HEK293 (cell line): Measurements from ENCODE around the gene MYCN.
"Not testable (repeated sequence)": the region's sequence is repeated elsewhere in the genome, so short reads cannot be mapped to it uniquely, and the experiment has no call there.

Experiments used
- CTCF ChIA-PET: fragments of 350-600 bp; formaldehyde crosslinking; extraction: SDS; loops from one replicate; lab custom pipeline; 2021; ENCODE audit warnings: antibody characterized with exemption; lab: Yijun Ruan, JAX
- POLR2A ChIA-PET: fragments of 300-600 bp; formaldehyde crosslinking; extraction: SDS; loops from one replicate; lab custom pipeline; 2020; ENCODE audit warnings: antibody characterized with exemption, inconsistent platforms; lab: Yijun Ruan, JAX
- H3K27ac ChIP-seq: fragments of 200-500 bp; sonication (Bioruptor generic); 2 replicates; pipeline ENCODE4 v1.5.1; 2014; ENCODE audit warnings: low read depth, low read length, control low read depth, inconsistent platforms; ENCODE audit errors: extremely low read depth
- H3K36me3 ChIP-seq, 2 experiments: fragments of 200-500 bp in 1 of 2; sonication (Bioruptor generic) in 1 of 2; 1 replicate in 1 of 2; 2 replicates in 1 of 2; pipeline ENCODE4 v1.5.1; 2014 to 2017; ENCODE audit warnings: inconsistent platforms in 2 of 2, low read length in 2 of 2; ENCODE audit not compliant: control insufficient read depth in 2 of 2, insufficient read depth in 1 of 2
- H3K4me1 ChIP-seq: fragments of 200-500 bp; sonication (Bioruptor generic); 2 replicates; pipeline ENCODE4 v1.5.1; 2014; ENCODE audit warnings: mild to moderate bottlenecking, low read length, inconsistent platforms; ENCODE audit not compliant: control insufficient read depth, insufficient read depth
- H3K4me3 ChIP-seq: 2 replicates; pipeline ENCODE4 v1.5.1; 2011; ENCODE audit warnings: low read depth, mild to moderate bottlenecking, control low read depth, low read length, moderate library complexity
- H3K9me3 ChIP-seq: fragments of 200-500 bp; sonication (Bioruptor generic); 2 replicates; pipeline ENCODE4 v1.5.1; 2014; ENCODE audit warnings: low read depth, low read length, inconsistent platforms; ENCODE audit not compliant: control insufficient read depth, insufficient read depth
- KLF8 ChIP-seq: fragments of 450-650 bp; formaldehyde crosslinking; IDR thresholded peaks from 2 replicates; pipeline ENCODE4 v1.5.1; 2016; ENCODE audit warnings: missing biosample characterization, missing genetic modification characterization
- ZBTB17 ChIP-seq: fragments of 450-650 bp; formaldehyde crosslinking; IDR thresholded peaks from 2 replicates; pipeline ENCODE4 v1.5.1; 2016; ENCODE audit warnings: missing biosample characterization, missing genetic modification characterization
- ZNF157 ChIP-seq: fragments of 450-650 bp; formaldehyde crosslinking; IDR thresholded peaks from 2 replicates; pipeline ENCODE4 v1.5.1; 2016; ENCODE audit warnings: missing biosample characterization, missing genetic modification characterization
- ZNF324 ChIP-seq: fragments of 450-650 bp; formaldehyde crosslinking; IDR thresholded peaks from 2 replicates; pipeline ENCODE4 v1.5.1; 2016; ENCODE audit warnings: missing biosample characterization, missing genetic modification characterization
- ZNF341 ChIP-seq: fragments of 450-650 bp; formaldehyde crosslinking; IDR thresholded peaks from 2 replicates; pipeline ENCODE4; 2016; ENCODE audit warnings: low read depth, missing biosample characterization, missing genetic modification characterization
- ZNF354C ChIP-seq: fragments of 450-650 bp; formaldehyde crosslinking; IDR thresholded peaks from 2 replicates; pipeline ENCODE4 v1.5.1; 2016; ENCODE audit warnings: missing biosample characterization, missing genetic modification characterization, low read depth, borderline replicate concordance
- ZNF530 ChIP-seq: fragments of 450-650 bp; formaldehyde crosslinking; IDR thresholded peaks from 2 replicates; pipeline ENCODE4 v1.5.1; 2016; ENCODE audit warnings: low read depth, missing biosample characterization, missing genetic modification characterization
- ZNF624 ChIP-seq: fragments of 450-650 bp; formaldehyde crosslinking; IDR thresholded peaks from 2 replicates; pipeline ENCODE4 v1.5.1; 2017; ENCODE audit warnings: missing biosample characterization, missing genetic modification characterization
- ZNF677 ChIP-seq: fragments of 450-650 bp; IDR thresholded peaks from 2 replicates; pipeline ENCODE4 v1.5.0; 2018; ENCODE audit warnings: missing biosample characterization, mild to moderate bottlenecking, missing genetic modification characterization, moderate library complexity
- TF ChIP-seq, protein P1 (sequence below): fragments of 450-650 bp; formaldehyde crosslinking; IDR thresholded peaks from 2 replicates; pipeline ENCODE4 v1.5.1; 2016; ENCODE audit warnings: missing biosample characterization, missing genetic modification characterization
- TF ChIP-seq, protein P2 (sequence below): fragments of 450-650 bp; formaldehyde crosslinking; conservative IDR thresholded peaks from 2 replicates; pipeline ENCODE4 v1.5.1; 2016; ENCODE audit warnings: low read depth, missing biosample characterization, missing genetic modification characterization

Gene MYCN

DNA sequence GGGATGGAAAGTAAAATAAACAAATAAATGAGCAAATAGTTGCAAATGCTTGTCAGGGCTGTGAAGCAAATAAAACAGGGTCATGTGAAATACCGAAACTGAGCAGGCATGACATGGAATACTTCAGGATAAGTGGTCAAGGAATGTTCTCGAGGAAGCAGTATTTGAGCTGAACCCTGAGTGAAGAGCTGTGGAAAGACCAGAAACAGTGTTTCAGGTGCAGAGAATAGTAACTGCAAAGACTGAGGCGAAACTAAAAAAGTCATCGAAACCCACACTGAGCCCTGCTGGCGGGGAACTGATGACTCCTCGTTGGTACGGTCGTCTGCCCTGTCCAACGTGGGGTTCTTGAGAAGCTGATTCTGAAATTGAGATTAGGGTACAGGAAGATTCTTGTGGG is 27.2 kb upstream of the MYCN start:
- H3K9me3 ChIP-seq: no peaks in the 10 kb centered on the region
- POLR2A ChIA-PET: interaction anchor here (1.7 kb wide), 1 partner anchor 28 kb away, joined by 3 read pairs; the partner anchor contains the start of gene MYCN
- peaks cover 9% of the 10 kb centered on the region for H3K4me1 ChIP-seq
- CTCF ChIA-PET: interaction anchor here (0.6 to 0.8 kb wide), 3 partner anchors 18 to 87 kb away, joined by 3 to 5 read pairs (median 4); no protein-coding TSS in a partner anchor
- H3K4me3 ChIP-seq: no peak overlapping the region
- no peaks in the 10 kb centered on the region for H3K36me3 ChIP-seq
- no peak overlapping the region for H3K27ac ChIP-seq
- TF ChIP-seq, protein P1, sequence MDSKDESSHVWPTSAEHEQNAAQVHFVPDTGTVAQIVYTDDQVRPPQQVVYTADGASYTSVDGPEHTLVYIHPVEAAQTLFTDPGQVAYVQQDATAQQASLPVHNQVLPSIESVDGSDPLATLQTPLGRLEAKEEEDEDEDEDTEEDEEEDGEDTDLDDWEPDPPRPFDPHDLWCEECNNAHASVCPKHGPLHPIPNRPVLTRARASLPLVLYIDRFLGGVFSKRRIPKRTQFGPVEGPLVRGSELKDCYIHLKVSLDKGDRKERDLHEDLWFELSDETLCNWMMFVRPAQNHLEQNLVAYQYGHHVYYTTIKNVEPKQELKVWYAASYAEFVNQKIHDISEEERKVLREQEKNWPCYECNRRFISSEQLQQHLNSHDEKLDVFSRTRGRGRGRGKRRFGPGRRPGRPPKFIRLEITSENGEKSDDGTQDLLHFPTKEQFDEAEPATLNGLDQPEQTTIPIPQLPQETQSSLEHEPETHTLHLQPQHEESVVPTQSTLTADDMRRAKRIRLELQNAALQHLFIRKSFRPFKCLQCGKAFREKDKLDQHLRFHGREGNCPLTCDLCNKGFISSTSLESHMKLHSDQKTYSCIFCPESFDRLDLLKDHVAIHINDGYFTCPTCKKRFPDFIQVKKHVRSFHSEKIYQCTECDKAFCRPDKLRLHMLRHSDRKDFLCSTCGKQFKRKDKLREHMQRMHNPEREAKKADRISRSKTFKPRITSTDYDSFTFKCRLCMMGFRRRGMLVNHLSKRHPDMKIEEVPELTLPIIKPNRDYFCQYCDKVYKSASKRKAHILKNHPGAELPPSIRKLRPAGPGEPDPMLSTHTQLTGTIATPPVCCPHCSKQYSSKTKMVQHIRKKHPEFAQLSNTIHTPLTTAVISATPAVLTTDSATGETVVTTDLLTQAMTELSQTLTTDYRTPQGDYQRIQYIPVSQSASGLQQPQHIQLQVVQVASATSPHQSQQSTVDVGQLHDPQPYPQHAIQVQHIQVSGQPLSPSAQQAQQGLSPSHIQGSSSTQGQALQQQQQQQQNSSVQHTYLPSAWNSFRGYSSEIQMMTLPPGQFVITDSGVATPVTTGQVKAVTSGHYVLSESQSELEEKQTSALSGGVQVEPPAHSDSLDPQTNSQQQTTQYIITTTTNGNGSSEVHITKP (tag by site-specific recombination): 0 out of 2 replicates have a peak, but pooled peaks have one; percentile 38
- no peak for TF ChIP-seq ZNF624 (tag by site-specific recombination)
- TF ChIP-seq KLF8 (tag by site-specific recombination): no peak
- no peak for TF ChIP-seq ZNF324
- TF ChIP-seq ZNF677 (tag by site-specific recombination): no peak
- no peak for TF ChIP-seq ZNF530 (tag by site-specific recombination)

DNA sequence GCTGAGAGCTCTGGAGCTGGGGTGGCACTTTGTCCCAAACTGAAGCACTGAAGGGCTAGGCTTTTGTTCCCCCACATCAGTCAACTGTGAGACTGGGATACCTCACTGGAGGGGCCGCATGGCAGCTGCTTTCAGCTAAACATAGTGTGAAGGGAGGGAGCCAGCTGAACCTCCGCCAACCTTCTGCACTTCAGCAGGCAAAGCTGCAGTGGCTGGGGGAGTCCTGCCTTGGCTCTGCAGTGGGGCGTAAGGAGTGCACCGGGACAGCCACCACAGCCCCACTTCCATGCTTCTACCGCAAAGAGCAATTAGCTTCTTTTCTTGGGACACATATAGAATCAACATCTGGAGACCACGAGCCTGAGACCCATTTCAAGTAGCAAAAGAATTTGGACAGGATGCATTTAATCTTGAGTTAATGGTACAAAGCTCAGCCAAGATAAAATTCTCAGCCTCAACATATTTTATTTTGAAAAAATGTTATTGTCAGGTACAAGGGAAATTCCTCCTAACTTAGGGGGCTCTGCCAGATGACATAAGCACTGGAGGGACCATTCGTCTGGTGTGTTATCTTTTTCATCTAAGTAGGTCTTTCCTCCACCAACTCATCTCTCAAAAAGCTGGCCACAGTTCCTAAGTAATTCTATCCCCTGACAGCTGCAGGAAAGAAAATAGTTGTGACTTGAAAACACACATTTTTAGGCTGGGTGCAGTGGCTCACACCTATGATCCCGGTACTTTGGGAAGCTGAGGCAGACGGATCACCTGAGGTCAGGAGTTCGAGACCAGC is 25.6 kb upstream of the MYCN start:
- no peak overlapping the region for H3K27ac ChIP-seq
- no peaks in the 10 kb centered on the region for H3K9me3 ChIP-seq
- no peak overlapping the region for H3K4me3 ChIP-seq
- ChIA-PET POLR2A (interaction anchor here (0.7 to 0.8 kb wide), 2 partner anchors 25 to 33 kb away, joined by 3 read pairs; partner anchors contain the start of gene MYCN), CTCF (interaction anchor here (0.6 kb wide), 2 partner anchors 49 to 753 kb away, joined by 3 to 4 read pairs; no protein-coding TSS in a partner anchor)
- TF ChIP-seq, protein P2, sequence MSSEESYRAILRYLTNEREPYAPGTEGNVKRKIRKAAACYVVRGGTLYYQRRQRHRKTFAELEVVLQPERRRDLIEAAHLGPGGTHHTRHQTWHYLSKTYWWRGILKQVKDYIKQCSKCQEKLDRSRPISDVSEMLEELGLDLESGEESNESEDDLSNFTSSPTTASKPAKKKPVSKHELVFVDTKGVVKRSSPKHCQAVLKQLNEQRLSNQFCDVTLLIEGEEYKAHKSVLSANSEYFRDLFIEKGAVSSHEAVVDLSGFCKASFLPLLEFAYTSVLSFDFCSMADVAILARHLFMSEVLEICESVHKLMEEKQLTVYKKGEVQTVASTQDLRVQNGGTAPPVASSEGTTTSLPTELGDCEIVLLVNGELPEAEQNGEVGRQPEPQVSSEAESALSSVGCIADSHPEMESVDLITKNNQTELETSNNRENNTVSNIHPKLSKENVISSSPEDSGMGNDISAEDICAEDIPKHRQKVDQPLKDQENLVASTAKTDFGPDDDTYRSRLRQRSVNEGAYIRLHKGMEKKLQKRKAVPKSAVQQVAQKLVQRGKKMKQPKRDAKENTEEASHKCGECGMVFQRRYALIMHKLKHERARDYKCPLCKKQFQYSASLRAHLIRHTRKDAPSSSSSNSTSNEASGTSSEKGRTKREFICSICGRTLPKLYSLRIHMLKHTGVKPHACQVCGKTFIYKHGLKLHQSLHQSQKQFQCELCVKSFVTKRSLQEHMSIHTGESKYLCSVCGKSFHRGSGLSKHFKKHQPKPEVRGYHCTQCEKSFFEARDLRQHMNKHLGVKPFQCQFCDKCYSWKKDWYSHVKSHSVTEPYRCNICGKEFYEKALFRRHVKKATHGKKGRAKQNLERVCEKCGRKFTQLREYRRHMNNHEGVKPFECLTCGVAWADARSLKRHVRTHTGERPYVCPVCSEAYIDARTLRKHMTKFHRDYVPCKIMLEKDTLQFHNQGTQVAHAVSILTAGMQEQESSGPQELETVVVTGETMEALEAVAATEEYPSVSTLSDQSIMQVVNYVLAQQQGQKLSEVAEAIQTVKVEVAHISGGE (tag by site-specific recombination): no peak
- 0 out of 2 replicates have a peak, but pooled peaks have one; percentile 26 for TF ChIP-seq ZNF341 (tag by site-specific recombination)
- no peaks in the 10 kb centered on the region for H3K36me3 ChIP-seq
- peaks cover 9% of the 10 kb centered on the region for H3K4me1 ChIP-seq

DNA sequence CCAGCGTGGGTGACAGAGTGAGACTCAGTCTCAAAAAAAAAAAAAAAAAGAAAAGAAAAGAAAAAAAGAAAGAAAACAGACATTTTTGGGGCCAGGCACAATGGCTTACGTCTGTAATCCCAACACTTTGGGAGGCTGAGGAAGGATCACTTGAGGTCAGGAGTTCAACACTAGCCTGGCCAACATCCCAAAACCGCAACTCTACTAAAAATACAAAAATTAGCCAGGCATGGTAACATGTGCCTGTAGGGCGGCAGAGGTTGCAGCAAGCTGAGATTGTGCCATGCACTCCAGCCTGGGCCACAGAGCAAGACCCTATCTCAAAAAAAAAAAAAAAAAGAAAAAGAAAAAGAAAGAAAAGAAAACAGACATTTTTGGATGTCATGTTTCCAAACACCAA is 24.8 kb upstream of the MYCN start:
- POLR2A ChIA-PET: interaction anchor here (0.8 kb wide), 1 partner anchor 24 kb away, joined by 3 read pairs; the partner anchor contains the start of gene MYCN
- CTCF ChIA-PET, H3K27ac ChIP-seq, H3K9me3 ChIP-seq, H3K36me3 ChIP-seq, H3K4me1 ChIP-seq, H3K4me3 ChIP-seq: not testable (repeated sequence)

DNA sequence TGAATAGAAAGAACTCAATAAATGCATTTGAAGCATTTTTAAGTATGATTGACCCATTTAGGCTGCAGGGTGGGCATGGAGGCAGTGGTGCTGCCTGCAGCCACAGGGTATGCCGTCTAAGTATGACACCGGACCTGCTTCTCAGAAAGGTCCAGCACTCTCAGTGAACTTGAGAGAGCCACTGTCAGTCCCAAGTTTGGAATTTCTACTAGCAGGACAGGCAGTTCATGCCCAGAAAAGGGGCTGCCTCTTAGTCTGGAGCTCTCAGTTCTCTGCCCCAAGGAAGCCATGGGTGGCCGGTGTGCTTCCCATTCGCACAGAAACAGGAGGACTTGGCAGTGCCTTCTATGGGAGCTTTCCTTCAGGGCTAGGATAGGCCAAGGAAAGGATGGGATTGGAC is 24.0 kb upstream of the MYCN start:
- Histone ChIP-seq H3K36me3 (no peaks in the 10 kb centered on the region), H3K4me1 (peaks cover 14% of the 10 kb centered on the region), H3K4me3 (no peak overlapping the region), H3K27ac (no peak overlapping the region), H3K9me3 (no peaks in the 10 kb centered on the region)
- TF ChIP-seq ZNF354C (tag by site-specific recombination) (no peak), ZBTB17 (tag by site-specific recombination) (no peak), ZNF157 (tag by site-specific recombination) (no peak)
- ChIA-PET CTCF (interaction anchor here (0.6 kb wide), 2 partner anchors 11 to 175 kb away, joined by 3 read pairs; no protein-coding TSS in a partner anchor), POLR2A (no interaction called here)
